ENCODE measurements around the gene SLC1A7. TPM values are rescaled to one million over a fixed set of nuclear protein-coding genes. Genes with fewer than 3 reads are reported as not detected.
A peak's percentile ranks its signal among the peaks of the same experiment; 100 is the strongest.

SLC1A7 gene
- total and polyA plus RNA-seq, 2 of the 13 experiments (the other 11 are each of a cell fraction or from before 2014, with no cell fraction given), result 0.04 to 2.0 TPM

DNA sequence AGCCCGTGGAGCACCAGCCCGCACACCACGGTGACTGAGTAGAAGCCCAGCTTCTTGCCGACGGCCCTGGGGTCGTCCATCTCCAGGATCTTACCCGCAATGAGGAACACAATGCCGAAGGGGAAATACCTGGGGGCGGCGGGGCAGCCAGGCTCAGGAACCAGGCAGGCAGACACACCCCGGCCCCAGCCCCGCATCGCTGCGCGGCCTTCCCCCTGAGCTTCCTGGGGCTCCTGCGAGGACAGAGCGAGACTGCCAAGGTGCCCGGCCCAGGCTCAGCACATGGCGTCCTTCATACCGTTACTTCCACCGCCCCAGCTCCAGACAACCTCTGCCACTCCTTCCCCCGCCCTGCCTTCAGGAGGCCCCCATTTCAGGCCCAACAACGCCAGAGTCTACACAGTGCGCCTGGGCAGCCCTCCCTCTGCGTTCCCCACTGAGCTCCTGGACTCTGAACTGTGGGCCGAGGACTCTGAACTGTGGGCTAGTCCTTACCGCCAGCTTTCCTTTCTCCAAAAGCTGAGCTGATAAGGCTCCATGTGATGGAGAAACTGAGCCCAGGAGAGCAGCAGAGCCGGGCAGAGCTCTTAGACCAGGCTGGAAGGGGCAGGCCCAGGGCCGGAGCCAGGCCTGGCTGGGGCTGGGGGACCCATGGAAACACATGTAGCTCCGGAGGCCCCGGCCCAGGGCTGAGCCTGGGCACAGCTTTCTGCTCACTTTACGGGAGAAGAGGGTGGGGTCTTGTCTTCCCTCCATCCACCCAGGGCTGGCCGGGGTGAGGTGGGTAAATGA, 49.6 kb downstream of the SLC1A7 start (continued):
- TF ChIP-seq ZMYM3 (CRISPR knock-in tag; IDR thresholded peaks at IDR 0.05) (0 out of 2 replicates have a peak, but pooled peaks have one; percentile 34), ZNF350 (CRISPR knock-in tag; IDR thresholded peaks at IDR 0.05; ENCODE audit: borderline replicate concordance, low read depth) (0 out of 2 replicates have a peak, but pooled peaks have one; percentile 36), ZEB1 (IDR thresholded peaks at IDR 0.05; ENCODE audit: insufficient replicate concordance, low read depth) (no peak)

DNA sequence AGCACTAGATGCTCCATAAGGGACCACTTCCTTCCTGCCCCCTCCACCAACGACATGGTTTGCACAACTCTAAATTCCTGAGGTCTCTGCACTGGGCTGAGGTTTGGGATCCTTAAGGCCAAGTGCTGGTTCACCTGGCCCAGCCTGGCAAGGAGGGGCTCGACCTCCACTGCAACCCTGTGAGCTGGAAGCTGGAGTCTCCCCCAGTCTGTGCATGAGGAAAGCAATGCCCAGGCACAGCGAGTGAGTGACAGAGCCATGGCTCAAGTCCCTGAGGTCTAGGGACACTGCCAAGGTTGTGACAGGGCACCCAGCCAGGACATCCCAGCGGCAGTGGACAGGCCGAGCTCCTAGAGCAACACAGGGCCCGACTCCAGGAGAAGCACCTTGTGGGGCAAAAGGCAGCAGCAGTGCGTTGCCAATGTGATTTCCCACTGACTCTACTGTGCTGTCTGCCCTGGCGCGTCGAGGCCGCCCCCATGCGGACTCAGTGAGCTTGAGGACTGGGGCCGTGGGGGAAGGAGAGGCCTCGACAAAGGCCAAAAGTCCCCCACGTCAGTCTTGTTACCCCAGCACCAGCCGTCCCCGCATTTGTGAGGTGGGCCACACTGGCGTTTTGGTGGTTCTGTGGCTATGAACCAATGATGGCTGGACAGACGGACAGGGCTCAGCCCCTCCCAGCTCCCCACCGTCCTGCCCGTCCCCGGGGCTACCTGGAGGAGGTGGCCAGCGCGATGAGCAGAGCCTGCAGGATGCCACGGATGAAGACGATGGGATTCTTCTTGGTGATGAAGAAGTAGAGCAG, 50.4 kb downstream of the SLC1A7 start:
- Histone ChIP-seq H3K79me2 (ENCODE audit: insufficient read depth, low read length) (no peaks in the 10 kb centered on the region), H3K27ac (ENCODE audit: extremely low read length, insufficient read depth, low read length) (no peak overlapping the region), H3K4me1 (ENCODE audit: insufficient read depth, low read length) (peaks cover 80% of the 10 kb centered on the region), H3K27me3 (ENCODE audit: control insufficient read depth in 1 of 2, insufficient read depth in 2 of 2, low read length in 2 of 2) (peaks cover 11 to 26% of the 10 kb centered on the region in 2 experiments; a peak in 4 of 5 replicates), H4K20me1 (ENCODE audit: insufficient read depth, low read length) (no peaks in the 10 kb centered on the region), H3K9ac (ENCODE audit: insufficient read depth, low read depth, low read length) (no peak overlapping the region), H3K4me3 (replicated peaks in 1 of 3; ENCODE audit: insufficient read depth in 1 of 3, low read depth in 2 of 3, low read length in 3 of 3) (no peak overlapping the region; a peak in 1 of 6 replicates), H3K36me3 (replicated peaks in 1 of 2; ENCODE audit: control insufficient read depth in 1 of 2, insufficient read depth in 2 of 2, low read length in 2 of 2) (no peaks in the 10 kb centered on the region), H3K9me3 (ENCODE audit: low read length) (peaks cover 15% of the 10 kb centered on the region), H2AFZ (ENCODE audit: low read length) (no peak overlapping the region), H3K4me2 (ENCODE audit: low read depth, low read length) (peak overlapping the region; percentile 65; the same call in 1 of the 2 replicates)
- intact Hi-C loops (cut with micrococcal nuclease; ENCODE audit: unreplicated experiment) (no loop called here), in situ Hi-C loops (cut with HindIII; ENCODE audit: extremely low pct_ligation_motif_present, low pct_unique_long_range_greater_than_20kb) (no loop called here)
- WGBS (ENCODE audit: low lambda C conversion rate), result 90% methylated on average over 19 of the region's 26 CpGs
- DNase-seq (ENCODE audit: low spot score) (no peak), ATAC-seq (no peak), FAIRE-seq (no peak)
- TF ChIP-seq HCFC1 (IDR thresholded peaks at IDR 0.05; ENCODE audit: low read depth, low read length) (no peak), ZBTB38 (CRISPR knock-in tag; IDR thresholded peaks at IDR 0.05) (peak; percentile 13; the same call in 1 of the 2 replicates), RFX3 (CRISPR knock-in tag; IDR thresholded peaks at IDR 0.05) (no peak), IRF9 (CRISPR knock-in tag; IDR thresholded peaks at IDR 0.05; ENCODE audit: borderline replicate concordance) (0 out of 2 replicates have a peak, but pooled peaks have one; percentile 38), MED13 (CRISPR knock-in tag; IDR thresholded peaks at IDR 0.05) (no peak), ARNT (IDR thresholded peaks at IDR 0.05) (no peak), ADNP (CRISPR knock-in tag; IDR thresholded peaks at IDR 0.05) (no peak), CHCHD3 (CRISPR knock-in tag; IDR thresholded peaks at IDR 0.05) (no peak), PRDM4 (CRISPR knock-in tag; IDR thresholded peaks at IDR 0.05; ENCODE audit: borderline replicate concordance) (no peak)
- TF ChIP-seq, protein P1, sequence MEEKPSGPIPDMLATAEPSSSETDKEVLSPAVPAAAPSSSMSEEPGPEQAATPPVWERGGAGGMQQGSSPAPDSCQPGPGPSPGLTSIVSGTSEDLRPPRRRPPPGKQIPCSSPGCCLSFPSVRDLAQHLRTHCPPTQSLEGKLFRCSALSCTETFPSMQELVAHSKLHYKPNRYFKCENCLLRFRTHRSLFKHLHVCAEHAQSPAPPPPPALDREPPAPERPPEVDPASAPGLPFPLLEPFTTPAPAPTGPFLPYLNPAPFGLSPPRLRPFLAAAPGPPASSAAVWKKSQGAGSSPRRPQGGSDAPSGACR (CRISPR knock-in tag; IDR thresholded peaks at IDR 0.05), result no peak
- ChIA-PET POLR2A (interaction anchor here (0.8 to 3.9 kb wide), 3 partner anchors 15 to 85 kb away, joined by 3 to 24 read pairs (median 18); no protein-coding TSS in a partner anchor), CTCF (ENCODE audit: low intra/inter-chr PET ratio, low total read pairs) (no interaction called here)
- no TSS peak for BruUV-seq (replicated peaks)

All from HepG2 (cell line).